Measurements from ENCODE around the gene ANXA3. TPM values are rescaled to one million over a fixed set of nuclear protein-coding genes. Genes with fewer than 3 reads are reported as not detected.

Gene ANXA3
- total RNA-seq, 1 experiment from 2014 or later, result 12.0 TPM

DNA sequence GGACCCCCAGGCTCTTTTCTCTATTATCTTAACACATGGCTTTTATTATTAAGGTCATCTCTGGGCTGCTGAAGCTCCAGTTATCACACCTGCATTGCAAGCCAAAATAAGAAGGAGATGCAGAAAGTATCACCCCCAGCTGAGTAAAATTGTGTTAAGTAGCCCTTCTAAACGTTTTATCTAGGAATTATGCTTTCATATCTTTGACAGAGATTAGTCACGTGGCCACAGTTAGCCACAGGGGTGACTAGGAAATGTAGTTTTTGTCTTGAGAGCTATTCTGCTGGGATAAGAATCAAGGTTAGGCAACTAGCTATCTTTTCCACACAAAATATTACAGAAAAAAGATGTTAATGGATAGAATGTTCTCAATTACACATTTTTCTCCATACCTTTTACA is 102.1 kb downstream of the ANXA3 start:
- CTCF ChIA-PET, result interaction anchor here (1.3 kb wide), 1 partner anchor 9 kb away, joined by 6 read pairs; no protein-coding TSS in a partner anchor
- no peak for ATAC-seq

DNA sequence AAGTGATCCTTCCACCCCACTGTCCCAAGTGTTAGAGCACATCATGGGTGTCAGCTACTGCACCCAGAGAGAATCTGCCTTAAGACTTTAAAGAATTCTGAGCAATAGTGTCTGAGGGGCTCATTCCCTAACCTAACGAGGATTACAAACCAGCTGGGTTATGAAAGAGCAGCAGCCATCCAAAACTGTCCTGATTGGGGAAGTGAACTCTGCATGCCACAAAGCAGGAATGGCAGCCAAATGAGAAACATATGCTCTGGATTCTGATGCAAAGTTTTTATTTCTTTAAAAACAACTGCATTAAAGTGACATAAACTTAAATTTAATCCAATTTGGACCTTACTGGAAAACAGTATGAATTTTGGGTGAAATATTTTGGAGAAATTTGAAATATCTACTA is 103.2 kb downstream of the ANXA3 start:
- Mint-ChIP-seq H3K27ac (no peak overlapping the region), H3K9me3 (no peaks in the 10 kb centered on the region), H3K27me3 (ENCODE audit: low read depth) (no peaks in the 10 kb centered on the region; the same call in 1 of the 2 replicates), H3K4me1 (peaks cover 3% of the 10 kb centered on the region; the same call in 1 of the 2 replicates), H3K4me3 (no peak overlapping the region), H3K36me3 (no peaks in the 10 kb centered on the region)
- CTCF ChIA-PET, result no interaction called here
- no peak for DNase-seq (ENCODE audit: low spot score)
- ATAC-seq, result no peak
- POLR2A ChIA-PET, result no interaction called here
- TF ChIP-seq NFYB (CRISPR knock-in tag; conservative IDR thresholded peaks at IDR 0.05; ENCODE audit: low read depth), result no peak
- no peak for TF ChIP-seq CBFB (CRISPR knock-in tag; IDR thresholded peaks at IDR 0.05; ENCODE audit: low read depth)
- no peak for TF ChIP-seq JUN (CRISPR knock-in tag; IDR thresholded peaks at IDR 0.05)
- TF ChIP-seq TEAD1 (CRISPR knock-in tag; IDR thresholded peaks at IDR 0.05), result no peak
- no peak for TF ChIP-seq ZNF396 (CRISPR knock-in tag; IDR thresholded peaks at IDR 0.05; ENCODE audit: borderline replicate concordance)
- TF ChIP-seq, protein P1, sequence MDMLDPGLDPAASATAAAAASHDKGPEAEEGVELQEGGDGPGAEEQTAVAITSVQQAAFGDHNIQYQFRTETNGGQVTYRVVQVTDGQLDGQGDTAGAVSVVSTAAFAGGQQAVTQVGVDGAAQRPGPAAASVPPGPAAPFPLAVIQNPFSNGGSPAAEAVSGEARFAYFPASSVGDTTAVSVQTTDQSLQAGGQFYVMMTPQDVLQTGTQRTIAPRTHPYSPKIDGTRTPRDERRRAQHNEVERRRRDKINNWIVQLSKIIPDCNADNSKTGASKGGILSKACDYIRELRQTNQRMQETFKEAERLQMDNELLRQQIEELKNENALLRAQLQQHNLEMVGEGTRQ (CRISPR knock-in tag; IDR thresholded peaks at IDR 0.05), result no peak
- no peak for TF ChIP-seq MYBL2 (CRISPR knock-in tag; IDR thresholded peaks at IDR 0.05)
- no peak for TF ChIP-seq SMAD3 (CRISPR knock-in tag; IDR thresholded peaks at IDR 0.05; ENCODE audit: borderline replicate concordance)
- TF ChIP-seq, protein P2, sequence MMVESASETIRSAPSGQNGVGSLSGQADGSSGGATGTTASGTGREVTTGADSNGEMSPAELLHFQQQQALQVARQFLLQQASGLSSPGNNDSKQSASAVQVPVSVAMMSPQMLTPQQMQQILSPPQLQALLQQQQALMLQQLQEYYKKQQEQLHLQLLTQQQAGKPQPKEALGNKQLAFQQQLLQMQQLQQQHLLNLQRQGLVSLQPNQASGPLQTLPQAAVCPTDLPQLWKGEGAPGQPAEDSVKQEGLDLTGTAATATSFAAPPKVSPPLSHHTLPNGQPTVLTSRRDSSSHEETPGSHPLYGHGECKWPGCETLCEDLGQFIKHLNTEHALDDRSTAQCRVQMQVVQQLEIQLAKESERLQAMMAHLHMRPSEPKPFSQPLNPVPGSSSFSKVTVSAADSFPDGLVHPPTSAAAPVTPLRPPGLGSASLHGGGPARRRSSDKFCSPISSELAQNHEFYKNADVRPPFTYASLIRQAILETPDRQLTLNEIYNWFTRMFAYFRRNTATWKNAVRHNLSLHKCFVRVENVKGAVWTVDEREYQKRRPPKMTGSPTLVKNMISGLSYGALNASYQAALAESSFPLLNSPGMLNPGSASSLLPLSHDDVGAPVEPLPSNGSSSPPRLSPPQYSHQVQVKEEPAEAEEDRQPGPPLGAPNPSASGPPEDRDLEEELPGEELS (CRISPR knock-in tag; IDR thresholded peaks at IDR 0.05), result no peak

More for the DNA sequence above, 102.1 kb downstream of the ANXA3 start:
- DNase-seq (ENCODE audit: low spot score), result no peak
- Mint-ChIP-seq H3K4me1 (peaks cover 3% of the 10 kb centered on the region; the same call in 1 of the 2 replicates), H3K27ac (no peak overlapping the region), H3K36me3 (no peaks in the 10 kb centered on the region), H3K9me3 (no peaks in the 10 kb centered on the region), H3K4me3 (no peak overlapping the region), H3K27me3 (ENCODE audit: low read depth) (no peaks in the 10 kb centered on the region; the same call in 1 of the 2 replicates)
- POLR2A ChIA-PET, result no interaction called here
- no peak for TF ChIP-seq MYBL2 (CRISPR knock-in tag; IDR thresholded peaks at IDR 0.05)
- TF ChIP-seq, protein P1 (CRISPR knock-in tag; IDR thresholded peaks at IDR 0.05), result peak; percentile 89
- TF ChIP-seq, protein P3, sequence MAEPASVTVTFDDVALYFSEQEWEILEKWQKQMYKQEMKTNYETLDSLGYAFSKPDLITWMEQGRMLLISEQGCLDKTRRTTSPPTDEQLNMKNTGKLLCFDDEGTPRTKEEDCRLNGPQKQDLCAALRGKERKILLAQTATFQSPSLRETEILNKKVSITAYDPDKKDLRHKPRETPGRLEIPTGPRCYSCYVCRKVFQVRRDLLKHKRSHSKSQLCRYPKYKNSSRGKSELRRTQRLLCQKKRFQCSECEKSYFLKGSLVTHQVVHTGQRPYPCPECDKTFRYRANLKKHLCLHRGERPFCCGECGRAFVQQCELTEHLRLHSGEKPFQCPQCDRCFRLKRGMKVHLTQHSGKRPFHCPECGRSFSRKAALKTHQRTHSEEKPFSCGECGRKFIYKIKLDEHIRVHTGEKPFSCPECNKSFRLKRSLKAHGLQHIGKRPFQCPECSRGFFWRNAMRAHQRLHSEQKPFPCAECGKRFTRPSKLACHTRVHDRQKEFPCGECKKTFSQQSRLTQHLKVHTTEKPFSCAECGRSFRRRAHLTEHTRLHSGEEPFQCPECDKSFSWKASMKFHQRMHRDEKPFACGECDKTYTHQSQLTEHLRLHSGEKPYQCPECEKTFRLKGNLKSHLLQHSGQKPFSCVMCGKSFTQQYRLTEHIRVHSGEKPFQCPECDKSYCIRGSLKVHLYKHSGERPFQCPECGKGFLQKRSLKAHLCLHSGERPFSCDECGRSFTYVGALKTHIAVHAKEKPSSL (CRISPR knock-in tag; conservative IDR thresholded peaks at IDR 0.05), result no peak
- TF ChIP-seq SP1 (CRISPR knock-in tag; conservative IDR thresholded peaks at IDR 0.05), result no peak
- TF ChIP-seq, protein P4, sequence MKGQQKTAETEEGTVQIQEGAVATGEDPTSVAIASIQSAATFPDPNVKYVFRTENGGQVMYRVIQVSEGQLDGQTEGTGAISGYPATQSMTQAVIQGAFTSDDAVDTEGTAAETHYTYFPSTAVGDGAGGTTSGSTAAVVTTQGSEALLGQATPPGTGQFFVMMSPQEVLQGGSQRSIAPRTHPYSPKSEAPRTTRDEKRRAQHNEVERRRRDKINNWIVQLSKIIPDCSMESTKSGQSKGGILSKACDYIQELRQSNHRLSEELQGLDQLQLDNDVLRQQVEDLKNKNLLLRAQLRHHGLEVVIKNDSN (CRISPR knock-in tag; IDR thresholded peaks at IDR 0.05), result peak; percentile 85
- TF ChIP-seq, protein P5, sequence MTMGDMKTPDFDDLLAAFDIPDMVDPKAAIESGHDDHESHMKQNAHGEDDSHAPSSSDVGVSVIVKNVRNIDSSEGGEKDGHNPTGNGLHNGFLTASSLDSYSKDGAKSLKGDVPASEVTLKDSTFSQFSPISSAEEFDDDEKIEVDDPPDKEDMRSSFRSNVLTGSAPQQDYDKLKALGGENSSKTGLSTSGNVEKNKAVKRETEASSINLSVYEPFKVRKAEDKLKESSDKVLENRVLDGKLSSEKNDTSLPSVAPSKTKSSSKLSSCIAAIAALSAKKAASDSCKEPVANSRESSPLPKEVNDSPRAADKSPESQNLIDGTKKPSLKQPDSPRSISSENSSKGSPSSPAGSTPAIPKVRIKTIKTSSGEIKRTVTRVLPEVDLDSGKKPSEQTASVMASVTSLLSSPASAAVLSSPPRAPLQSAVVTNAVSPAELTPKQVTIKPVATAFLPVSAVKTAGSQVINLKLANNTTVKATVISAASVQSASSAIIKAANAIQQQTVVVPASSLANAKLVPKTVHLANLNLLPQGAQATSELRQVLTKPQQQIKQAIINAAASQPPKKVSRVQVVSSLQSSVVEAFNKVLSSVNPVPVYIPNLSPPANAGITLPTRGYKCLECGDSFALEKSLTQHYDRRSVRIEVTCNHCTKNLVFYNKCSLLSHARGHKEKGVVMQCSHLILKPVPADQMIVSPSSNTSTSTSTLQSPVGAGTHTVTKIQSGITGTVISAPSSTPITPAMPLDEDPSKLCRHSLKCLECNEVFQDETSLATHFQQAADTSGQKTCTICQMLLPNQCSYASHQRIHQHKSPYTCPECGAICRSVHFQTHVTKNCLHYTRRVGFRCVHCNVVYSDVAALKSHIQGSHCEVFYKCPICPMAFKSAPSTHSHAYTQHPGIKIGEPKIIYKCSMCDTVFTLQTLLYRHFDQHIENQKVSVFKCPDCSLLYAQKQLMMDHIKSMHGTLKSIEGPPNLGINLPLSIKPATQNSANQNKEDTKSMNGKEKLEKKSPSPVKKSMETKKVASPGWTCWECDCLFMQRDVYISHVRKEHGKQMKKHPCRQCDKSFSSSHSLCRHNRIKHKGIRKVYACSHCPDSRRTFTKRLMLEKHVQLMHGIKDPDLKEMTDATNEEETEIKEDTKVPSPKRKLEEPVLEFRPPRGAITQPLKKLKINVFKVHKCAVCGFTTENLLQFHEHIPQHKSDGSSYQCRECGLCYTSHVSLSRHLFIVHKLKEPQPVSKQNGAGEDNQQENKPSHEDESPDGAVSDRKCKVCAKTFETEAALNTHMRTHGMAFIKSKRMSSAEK (CRISPR knock-in tag; IDR thresholded peaks at IDR 0.05; ENCODE audit: borderline replicate concordance), result no peak
- no peak for TF ChIP-seq TP53 (CRISPR knock-in tag; IDR thresholded peaks at IDR 0.05)
- TF ChIP-seq, protein P6, sequence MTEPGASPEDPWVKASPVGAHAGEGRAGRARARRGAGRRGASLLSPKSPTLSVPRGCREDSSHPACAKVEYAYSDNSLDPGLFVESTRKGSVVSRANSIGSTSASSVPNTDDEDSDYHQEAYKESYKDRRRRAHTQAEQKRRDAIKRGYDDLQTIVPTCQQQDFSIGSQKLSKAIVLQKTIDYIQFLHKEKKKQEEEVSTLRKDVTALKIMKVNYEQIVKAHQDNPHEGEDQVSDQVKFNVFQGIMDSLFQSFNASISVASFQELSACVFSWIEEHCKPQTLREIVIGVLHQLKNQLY (CRISPR knock-in tag; IDR thresholded peaks at IDR 0.05), result no peak
